HG02973 (cell line): ENCODE data around the gene OR2W3.

ENCODE experiments used
- ATAC-seq: cut with Tn5 transposase; IDR thresholded peaks from one replicate; pipeline ENCODE4 v1.9.1; 2021; ENCODE audit warnings: moderate library complexity; ENCODE audit not compliant: unreplicated experiment

The OR2W3 gene

DNA sequence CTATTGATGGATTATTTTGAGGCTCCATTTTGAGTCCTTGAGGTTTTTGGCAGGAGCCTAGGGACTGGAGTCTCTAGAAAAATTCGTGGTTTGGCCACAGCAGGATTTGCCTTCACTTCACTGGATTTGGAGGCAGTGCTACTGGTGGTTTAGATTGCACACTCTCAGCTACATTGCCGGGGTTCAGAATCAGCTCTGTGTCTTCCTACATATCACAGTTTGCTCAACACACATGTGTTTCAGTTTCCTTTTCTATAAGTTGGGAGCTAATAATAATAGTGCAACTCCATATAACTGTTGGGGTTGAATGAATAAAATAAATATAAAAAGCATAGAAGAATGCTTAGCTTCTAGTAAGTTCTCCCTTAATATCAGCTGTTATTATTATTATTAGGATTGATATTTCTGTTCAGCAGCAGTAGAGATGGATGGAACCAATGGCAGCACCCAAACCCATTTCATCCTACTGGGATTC lies at the start of gene OR2W3:
Gene OR2W3 (plus strand): TSS at position 425 of the 475 bp plus-strand sequence. CDS start 0 bp downstream, at position 425.
- no peak for ATAC-seq

DNA sequence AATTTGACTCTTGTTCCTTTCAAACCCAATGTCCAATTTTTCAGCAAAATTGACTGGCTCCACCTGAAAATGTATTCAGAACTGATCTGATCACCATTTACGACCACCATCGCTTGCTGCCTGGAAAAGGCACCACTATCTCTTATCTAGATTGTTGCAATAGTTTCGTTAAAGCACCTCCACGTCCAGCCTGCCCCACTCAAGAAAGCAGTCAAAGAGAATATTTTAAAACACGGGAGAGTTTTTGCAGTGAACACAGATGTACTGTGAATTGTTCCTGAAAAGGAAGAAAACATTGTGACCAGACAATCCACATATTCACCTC lies 49.7 kb upstream of the OR2W3 start:
- ATAC-seq: no peak

DNA sequence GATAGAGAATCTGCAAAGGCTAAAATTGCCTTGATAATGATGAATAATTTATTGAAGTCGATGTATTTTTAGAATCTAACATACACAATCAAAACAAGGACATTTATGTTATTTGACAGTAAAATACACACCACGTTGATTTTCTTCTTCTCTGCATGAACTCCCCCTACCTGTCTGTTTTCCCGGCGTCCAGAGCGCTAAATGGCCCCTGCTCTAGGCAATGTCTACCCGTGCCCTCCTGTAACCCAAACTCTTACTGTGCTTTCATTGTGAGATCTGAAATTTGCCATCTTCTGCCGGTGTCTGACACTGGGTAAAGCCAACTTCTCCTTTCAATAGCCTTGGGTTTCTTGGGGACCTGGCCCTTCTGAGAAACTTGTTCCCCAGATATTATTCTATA lies 47.0 kb upstream of the OR2W3 start:
- ATAC-seq: no peak

DNA sequence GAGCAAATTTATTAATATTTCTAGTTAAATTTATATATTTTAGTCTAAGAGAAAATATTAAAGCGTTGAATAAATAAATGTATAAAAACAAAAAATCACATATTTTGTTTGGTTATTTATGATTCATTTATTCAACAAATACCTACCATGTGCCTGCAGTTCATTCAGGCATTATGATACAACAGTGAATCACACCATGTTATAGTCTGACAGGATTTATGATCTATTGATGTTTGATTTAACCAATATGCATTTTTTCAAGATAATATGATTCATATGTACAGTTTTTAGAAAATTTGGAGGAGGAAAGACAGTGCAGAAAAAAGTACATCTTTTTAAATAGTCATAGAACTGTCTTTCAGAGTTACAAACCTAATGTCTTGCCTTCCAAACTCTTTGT lies 45.8 kb upstream of the OR2W3 start:
- ATAC-seq: no peak

DNA sequence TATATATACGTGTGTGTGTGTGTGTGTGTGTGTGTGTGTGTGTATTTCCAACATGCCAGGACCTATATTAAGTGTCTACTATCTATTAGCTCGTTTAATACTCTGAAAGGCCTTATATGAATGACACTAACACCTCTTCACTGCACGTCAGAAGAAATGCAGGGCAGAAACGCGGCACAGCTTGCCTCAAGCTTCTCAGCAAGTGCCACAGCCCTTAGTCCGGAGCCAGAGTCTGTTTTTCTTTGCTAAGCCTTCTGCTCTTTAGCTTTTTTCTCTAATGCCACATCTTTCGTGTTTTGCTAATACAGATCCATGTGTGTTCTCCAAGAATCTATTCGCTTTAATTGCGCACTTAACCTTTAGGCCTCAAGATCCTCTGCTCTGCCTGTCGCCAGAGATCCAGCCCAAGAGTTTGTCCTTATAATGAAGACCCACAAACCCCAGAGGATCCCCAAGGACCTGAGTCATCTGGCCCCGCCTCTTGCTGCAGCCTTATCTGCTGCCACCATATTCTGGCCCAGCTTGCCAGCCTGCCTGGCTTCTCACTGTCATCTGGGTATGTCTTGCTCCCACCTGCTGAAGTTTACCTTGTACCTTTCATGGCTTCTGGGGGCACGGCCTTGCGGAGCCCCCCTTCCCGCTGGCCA lies 40.4 kb upstream of the OR2W3 start:
- no peak for ATAC-seq

DNA sequence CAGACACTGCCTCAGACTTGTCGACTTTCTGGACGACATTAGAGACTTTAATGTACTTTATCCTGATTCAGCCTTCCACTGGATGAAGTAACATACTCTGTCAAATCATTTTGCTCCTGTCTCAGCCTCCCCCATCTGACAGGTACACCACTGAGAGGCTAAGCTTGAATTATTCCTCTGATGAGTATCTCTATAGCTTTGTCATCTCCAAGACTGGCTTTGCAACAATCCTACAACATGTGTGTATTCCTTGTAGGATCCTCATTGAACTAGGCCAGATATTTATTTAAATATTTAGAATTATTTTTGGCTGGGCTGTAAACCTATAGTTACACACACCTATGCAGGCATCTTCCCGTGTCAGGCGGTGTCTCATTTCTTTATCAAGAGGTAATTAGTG lies 39.5 kb upstream of the OR2W3 start:
- ATAC-seq: no peak

DNA sequence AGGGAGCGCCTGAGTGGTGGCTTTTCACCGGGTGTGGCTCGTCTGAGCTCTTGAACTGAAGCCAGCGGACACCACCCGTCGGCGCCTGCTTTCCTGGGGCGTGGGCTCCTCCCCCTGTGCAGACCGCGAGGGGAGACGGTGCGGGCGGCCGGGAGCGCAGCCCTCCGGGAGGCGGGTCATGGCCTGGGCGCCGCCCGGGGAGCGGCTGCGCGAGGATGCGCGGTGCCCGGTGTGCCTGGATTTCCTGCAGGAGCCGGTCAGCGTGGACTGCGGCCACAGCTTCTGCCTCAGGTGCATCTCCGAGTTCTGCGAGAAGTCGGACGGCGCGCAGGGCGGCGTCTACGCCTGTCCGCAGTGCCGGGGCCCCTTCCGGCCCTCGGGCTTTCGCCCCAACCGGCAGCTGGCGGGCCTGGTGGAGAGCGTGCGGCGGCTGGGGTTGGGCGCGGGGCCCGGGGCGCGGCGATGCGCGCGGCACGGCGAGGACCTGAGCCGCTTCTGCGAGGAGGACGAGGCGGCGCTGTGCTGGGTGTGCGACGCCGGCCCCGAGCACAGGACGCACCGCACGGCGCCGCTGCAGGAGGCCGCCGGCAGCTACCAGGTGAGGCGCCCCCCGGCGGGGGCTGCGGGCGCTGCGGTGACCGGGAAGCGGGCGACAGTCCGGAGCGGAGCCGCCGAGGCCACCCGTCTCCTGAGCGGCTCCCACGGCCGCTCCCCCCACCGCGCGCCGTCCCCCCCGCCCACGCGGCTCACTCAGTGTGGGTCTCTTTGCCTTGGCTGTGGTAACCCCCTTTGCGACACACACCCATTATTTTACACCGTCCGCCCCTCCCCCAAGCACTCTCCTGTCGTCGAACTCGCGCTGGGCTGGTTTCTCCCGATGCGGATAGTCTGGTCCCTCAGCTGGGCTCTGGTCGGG lies 38.1 kb upstream of the OR2W3 start, which contains the start of gene TRIM58:
Gene TRIM58 (plus strand): TSS at position 119 of the 916 bp plus-strand sequence. CDS start 60 bp downstream, at position 179.
- no peak for ATAC-seq

- ATAC-seq: no peak
Measured at GRCh38 chr1:247857985-247858619, 37.3 kb upstream of the OR2W3 start.

DNA sequence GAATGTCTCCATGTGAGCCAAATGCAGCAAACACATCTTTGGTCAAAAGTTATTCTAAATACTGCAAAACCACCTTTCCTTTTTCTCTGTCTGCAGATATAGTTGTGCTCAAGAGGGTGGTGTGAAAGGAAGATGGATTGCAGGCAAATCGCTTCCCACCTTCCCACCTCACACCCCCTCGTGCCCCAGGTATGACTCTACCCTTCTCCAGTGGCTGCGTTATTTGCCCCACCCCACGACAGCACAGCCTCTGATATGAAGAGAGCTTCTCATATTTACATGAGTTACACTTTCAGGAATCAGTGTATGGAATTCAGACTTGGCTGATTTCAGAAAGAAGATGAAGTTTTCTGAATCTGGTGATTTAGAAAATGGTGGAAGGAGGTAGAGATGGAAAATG lies 32.6 kb upstream of the OR2W3 start:
- no peak for ATAC-seq

DNA sequence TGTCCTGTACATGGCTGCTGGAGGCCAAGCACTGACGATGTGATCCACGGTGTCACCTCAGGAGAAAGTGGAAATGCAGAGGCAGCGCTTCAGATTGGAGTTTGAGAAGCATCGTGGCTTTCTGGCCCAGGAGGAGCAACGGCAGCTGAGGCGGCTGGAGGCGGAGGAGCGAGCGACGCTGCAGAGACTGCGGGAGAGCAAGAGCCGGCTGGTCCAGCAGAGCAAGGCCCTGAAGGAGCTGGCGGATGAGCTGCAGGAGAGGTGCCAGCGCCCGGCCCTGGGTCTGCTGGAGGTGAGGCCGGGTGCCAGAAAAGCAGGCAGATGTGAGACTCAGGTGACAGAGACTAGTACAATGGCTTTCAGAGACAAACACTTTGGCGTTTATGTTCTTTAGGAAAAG lies 30.7 kb upstream of the OR2W3 start:
- ATAC-seq: no peak

- no peak for ATAC-seq
Measured at GRCh38 chr1:247865416-247865815, 30.0 kb upstream of the OR2W3 start.

DNA sequence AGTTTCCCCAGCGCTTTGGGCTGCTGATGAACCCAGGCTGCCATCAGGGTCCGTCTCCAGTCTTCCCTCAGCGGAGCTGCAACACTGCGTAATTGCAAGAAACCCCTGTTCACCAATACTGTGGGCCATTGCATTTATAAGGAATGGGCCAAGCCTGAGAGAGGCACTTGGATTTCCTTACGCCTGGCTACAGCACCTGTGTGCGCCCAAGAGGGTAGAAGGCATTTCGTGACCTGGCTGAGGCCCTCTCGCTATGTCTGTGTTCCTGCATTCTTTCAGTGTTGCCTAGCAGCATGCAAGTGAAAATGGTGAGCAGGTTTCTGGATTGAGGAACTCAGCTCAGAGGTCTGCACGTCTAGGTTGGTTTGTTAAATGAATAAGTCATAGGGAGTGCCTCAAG lies 12.0 kb upstream of the OR2W3 start:
- no peak for ATAC-seq

GRCh38 chr1:247884797-247885413 lies 10.5 kb upstream of the OR2W3 start:
- no peak for ATAC-seq

DNA sequence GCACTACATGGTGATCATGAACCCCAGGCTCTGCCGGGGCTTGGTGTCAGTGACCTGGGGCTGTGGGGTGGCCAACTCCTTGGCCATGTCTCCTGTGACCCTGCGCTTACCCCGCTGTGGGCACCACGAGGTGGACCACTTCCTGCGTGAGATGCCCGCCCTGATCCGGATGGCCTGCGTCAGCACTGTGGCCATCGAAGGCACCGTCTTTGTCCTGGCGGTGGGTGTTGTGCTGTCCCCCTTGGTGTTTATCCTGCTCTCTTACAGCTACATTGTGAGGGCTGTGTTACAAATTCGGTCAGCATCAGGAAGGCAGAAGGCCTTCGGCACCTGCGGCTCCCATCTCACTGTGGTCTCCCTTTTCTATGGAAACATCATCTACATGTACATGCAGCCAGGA lies 589 bp downstream of the OR2W3 start:
- ATAC-seq: no peak

GRCh38 chr1:247904122-247904521 lies 8.7 kb downstream of the OR2W3 start:
- no peak for ATAC-seq

DNA sequence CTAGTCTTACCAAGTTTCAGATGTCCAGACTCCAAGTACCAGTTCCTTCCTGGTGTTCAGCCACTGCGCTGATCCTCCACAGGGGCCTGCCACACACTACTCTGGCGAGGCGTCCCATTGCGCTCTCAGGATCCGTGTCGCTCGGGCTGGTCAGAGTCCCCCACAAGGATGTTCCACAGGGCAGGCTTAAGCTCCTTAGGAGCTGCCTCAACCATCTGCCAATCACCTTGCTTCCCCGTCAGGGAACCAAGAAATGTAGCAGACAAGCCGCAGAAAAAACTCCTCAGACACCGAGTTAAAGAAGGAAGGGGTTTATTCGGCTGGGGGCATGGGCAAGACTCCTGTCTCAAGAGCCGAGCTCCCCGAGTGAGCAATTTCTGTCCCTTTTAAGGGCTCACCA lies 9.8 kb downstream of the OR2W3 start:
- no peak for ATAC-seq

- ATAC-seq: no peak
Measured at GRCh38 chr1:247905910-247906503, 10.6 kb downstream of the OR2W3 start.

GRCh38 chr1:247906504-247907047 lies 11.2 kb downstream of the OR2W3 start:
- ATAC-seq: peak; percentile 46

- ATAC-seq: no peak
Measured at GRCh38 chr1:247908766-247909165, 13.4 kb downstream of the OR2W3 start.

GRCh38 chr1:247913786-247914185 lies 18.4 kb downstream of the OR2W3 start:
- no peak for ATAC-seq
